GM19043 (cell line): ENCODE data around the gene GRAP.

Experiments
- ATAC-seq: cut with Tn5 transposase; IDR thresholded peaks from one replicate; pipeline ENCODE4 v1.9.1; 2021; ENCODE audit warnings: low read depth; ENCODE audit not compliant: unreplicated experiment

Gene GRAP

GRCh38 chr17:19004421-19005136, 42.2 kb downstream of the GRAP start, which contains the start of gene FAM83G:
Gene FAM83G, minus strand, starts transcription at chr17:19004764. Its CDS starts 723 bp downstream, at chr17:19004041.
- peak; percentile 63 for ATAC-seq

GRCh38 chr17:19003543-19004420, 43.0 kb downstream of the GRAP start:
- no peak for ATAC-seq

- no peak for ATAC-seq
These were observed 43.8 kb downstream of the GRAP start for GRCh38 chr17:19002805-19003542.

- no peak for ATAC-seq
These were observed 44.7 kb downstream of the GRAP start for GRCh38 chr17:19001907-19002590.

- ATAC-seq, result no peak
These were observed 46.0 kb downstream of the GRAP start for GRCh38 chr17:19000531-19001325.

GRCh38 chr17:18999911-19000310, 46.8 kb downstream of the GRAP start:
- no peak for ATAC-seq

- no peak for ATAC-seq
These were observed 47.4 kb downstream of the GRAP start for GRCh38 chr17:18999394-18999793.

GRCh38 chr17:18997650-18998196, 49.0 kb downstream of the GRAP start:
- ATAC-seq, result no peak

- no peak for ATAC-seq
These were observed 50.3 kb downstream of the GRAP start for GRCh38 chr17:18996458-18996857.

GRCh38 chr17:18995220-18995619, 51.5 kb downstream of the GRAP start:
- no peak for ATAC-seq

GRCh38 chr17:18994631-18995030, 52.1 kb downstream of the GRAP start:
- no peak for ATAC-seq

GRCh38 chr17:18993905-18994526, 52.7 kb downstream of the GRAP start:
- ATAC-seq, result no peak

- ATAC-seq, result no peak
These were observed 54.2 kb downstream of the GRAP start for GRCh38 chr17:18992454-18993130.

GRCh38 chr17:18991531-18992315, 55.0 kb downstream of the GRAP start:
- ATAC-seq, result no peak

- ATAC-seq, result no peak
These were observed 56.4 kb downstream of the GRAP start for GRCh38 chr17:18990331-18990730.

GRCh38 chr17:18988546-18989173, 58.1 kb downstream of the GRAP start:
- ATAC-seq, result no peak

- no peak for ATAC-seq
These were observed 58.8 kb downstream of the GRAP start for GRCh38 chr17:18987862-18988545.
